Stimulated activated CD4-positive, alpha-beta T cell treated with anti-CD3 and anti-CD28 coated beads, Interleukin-2, amount 100 ng/mL, for 24 hours (primary cell): Measurements from ENCODE around the gene FBXO44.

ENCODE experiments used
- DNase-seq, 2 donors: peaks; one replicate each; pipeline ENCODE4 v3.0.0-alpha.2; 2020

FBXO44 gene

DNA sequence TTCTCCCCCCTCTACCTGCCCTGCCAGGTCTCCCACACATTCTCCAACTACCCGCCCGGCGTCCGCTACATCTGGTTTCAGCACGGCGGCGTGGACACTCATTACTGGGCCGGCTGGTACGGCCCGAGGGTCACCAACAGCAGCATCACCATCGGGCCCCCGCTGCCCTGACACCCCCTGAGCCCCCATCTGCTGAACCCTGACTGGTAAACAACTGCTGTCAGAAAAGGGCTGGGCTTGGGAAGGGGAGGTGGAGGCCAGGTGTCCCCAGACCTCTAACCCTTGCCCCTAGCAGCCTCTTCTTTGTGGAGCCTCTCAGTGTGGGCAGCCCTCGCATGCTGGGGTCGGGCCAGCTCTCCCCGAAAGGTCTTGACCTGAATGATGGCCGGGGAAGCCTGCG is 6.4 kb downstream of the FBXO44 start:
- DNase-seq: no peak

DNA sequence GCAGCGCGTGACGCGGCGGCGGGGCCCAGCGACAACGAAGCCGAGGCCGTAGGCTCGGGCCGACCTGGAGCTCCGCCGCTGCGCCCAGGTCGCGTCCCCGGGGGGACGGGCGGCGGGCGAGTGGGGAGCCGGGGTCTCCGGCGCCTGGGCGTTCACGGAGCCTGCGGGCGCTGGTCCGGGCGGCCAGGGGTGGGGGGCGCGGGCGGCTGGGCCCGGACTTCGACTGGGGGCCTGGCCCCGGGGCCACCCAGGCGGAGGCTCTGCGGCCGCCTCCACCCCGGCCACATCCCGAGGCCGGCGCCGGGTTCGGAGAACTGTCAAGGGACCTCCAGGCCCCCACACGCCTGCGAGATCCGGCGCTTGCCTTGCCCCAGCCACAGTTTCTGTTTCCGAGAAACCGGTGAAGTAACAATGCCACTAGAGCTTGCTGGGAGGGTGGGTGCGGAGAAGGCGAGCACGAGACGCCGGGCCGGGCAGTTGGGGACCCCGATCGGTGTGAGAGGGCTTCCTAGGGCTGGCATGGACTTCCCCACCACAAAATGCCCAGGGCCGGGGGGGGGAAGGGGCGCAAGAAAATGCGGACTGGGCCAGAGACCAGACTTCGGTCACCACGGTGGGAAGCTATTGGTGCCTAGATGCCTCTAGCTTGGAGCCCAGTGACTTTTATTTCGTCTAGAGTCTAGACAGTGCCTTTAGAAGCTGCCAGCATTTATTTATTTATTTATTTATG is 9.8 kb downstream of the FBXO44 start:
- peak; percentile 56 to 60 for DNase-seq

DNA sequence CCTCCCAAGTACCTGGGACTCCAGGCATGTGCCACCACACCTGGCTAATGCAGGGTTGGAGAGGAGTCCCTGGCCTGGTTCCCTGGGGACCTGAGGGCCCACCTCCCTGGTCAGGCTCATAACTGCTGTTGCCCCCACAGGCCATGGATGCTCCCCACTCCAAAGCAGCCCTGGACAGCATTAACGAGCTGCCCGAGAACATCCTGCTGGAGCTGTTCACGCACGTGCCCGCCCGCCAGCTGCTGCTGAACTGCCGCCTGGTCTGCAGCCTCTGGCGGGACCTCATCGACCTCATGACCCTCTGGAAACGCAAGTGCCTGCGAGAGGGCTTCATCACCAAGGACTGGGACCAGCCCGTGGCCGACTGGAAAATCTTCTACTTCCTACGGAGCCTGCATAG is 13.8 kb downstream of the FBXO44 start:
- no peak for DNase-seq

DNA sequence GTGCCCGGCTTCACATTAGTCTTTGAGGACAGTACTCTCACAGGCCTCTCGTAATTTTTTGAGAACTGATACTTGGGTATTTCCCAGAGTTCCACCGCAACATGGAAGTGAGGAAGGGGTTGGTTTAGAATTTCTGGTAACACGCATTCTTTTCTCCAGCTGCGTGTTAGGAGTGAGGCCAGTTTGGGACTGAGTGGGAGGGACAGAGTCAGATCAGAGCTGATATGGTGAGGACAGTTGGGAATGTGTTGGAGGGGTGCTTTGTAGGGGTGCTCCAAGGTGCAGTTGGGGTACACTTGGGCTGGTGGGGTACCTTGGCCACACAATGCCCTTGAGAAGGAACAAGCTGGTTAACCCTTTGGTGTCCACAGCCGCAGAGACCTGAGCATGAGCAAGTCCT is 16.1 kb downstream of the FBXO44 start:
- no peak for DNase-seq

GRCh38 chr1:11671205-11671543 is 16.5 kb downstream of the FBXO44 start:
- no peak for DNase-seq

GRCh38 chr1:11671544-11672286 is 17.0 kb downstream of the FBXO44 start:
- DNase-seq: no peak

DNA sequence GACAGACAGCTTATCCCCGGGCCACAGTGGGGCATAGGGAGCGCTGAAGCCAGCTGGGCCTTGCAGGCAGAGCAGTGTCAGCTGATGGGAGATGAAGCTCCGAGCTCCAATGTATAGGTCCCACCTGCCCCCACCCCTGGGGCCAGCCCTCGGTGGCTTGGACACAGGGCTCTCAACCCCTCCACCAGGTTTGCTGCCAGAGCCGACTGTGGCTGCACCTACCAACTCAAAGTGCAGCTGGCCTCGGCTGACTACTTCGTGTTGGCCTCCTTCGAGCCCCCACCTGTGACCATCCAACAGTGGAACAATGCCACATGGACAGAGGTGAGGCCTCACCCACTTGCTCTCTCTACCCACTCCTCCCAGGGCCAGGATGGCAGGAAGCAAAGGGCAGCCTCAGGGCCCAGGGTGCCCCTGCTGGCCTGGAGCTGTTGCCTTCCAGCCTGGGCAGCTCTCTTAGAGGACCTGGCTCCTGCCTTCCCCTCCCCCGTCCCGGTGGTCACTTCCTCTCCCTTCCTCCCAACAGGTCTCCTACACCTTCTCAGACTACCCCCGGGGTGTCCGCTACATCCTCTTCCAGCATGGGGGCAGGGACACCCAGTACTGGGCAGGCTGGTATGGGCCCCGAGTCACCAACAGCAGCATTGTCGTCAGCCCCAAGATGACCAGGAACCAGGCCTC is 18.6 kb downstream of the FBXO44 start:
- DNase-seq: no peak

- DNase-seq: no peak
These were observed 19.8 kb downstream of the FBXO44 start for GRCh38 chr1:11674488-11674887.

DNA sequence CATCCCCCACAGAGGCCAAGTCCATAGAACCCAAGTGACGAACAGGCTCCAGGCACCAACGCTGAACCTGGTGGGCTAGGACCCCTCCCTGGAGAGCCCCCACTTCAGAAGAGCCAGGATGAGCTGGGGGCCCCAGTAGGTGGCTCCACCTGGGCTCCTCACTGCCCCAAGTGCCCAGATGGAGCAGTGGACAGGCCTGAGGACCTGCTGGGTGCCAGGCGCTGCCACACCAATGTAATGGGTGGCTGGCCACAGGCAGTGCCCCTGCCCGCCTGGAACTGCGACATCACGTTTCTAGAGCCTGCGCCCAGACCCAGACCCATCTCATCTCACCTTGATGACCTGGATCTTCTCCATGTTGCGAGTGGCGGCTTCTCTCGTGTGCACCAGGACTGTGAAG is 20.6 kb downstream of the FBXO44 start:
- no peak for DNase-seq

DNA sequence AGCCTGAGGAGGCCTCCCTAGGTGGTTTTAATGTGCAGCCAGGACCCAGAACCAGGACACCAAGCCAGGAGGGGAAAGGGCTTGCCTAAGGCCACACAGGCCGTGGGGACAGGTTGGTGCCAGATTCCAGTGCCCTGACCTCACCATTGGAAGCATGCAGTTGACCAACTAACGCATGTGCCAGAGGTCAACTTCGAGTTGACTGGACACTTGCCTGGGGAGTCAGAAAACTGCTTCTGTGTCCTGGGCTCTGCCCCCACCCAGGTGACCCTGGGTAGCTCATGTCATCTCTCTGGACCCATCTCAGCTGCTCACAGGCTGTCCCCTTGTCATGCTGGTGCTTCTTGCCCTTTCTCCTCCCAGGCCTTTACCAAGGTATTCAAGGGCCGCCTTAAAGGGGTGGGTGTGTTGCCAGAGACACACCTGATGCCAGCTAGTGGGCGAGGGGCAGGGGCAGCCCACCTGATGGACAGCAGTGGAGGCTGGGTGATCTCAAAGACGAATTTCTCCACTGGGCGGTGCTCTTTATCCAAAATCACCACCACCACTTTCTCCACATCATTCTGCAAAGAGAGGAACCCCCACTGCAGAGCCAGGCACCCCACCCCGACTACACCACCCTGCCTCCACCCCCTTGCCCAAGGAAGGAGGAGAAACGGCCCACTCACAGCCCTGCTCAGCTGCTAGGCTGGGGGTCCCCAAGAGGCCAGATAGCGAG is 21.9 kb downstream of the FBXO44 start:
- DNase-seq: no peak

DNA sequence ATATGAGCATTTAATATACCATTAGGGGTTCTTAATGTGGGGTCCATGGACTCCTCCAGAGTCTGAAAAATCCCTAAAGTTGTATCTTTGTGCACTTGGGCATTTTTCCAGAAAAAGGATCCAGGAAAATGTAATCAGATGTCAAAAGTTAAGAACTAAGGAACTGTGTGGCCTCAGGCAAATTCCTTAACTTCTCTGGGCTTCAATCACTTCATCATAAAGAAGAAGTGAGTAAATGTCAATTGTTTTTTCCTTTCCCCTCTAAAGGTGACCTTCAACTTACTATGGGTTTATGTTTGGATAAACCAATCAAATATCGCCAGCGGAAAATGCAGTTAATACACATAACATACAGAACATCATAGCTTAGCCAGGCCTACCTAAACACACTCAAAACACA is 23.8 kb downstream of the FBXO44 start:
- DNase-seq: no peak

DNA sequence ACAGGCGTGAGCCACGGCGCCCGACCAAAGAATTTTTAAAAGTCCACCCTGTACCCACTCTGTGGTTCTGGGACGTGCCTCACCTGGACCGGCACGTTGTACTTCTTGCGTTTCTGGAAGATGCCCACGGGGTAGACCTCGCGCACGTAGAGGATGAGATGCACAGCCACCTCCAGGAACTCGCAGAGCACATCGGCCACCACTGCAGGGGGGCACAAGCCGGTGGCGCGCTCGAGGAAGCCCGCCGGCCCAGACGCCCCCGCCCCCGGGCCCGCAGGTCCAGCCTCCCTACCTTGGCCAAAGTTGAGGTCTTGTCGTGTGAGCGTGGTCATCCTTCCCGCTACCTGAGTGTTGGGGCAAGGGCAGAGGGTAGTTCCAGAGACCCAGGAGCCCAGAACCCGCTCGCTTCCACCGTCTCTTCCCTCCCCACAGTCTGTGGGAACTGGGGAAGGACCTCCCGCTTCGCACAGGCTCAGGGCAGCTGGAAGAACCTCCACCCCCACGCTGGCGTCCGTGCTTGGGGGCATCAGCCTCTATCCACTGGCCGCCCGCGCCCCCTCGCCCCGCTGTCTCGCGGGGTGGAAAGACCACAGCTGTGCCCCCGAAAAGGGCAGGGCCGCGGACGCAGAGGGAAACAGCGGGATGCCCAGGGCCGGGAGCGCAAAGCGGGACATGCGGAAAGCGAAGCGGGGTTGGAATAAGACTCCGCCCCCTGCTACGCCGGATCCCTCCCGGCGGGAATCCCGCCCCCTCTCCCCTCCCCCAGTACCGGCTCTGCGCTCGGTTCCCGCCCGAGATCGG is 25.8 kb downstream of the FBXO44 start:
- no peak for DNase-seq

DNA sequence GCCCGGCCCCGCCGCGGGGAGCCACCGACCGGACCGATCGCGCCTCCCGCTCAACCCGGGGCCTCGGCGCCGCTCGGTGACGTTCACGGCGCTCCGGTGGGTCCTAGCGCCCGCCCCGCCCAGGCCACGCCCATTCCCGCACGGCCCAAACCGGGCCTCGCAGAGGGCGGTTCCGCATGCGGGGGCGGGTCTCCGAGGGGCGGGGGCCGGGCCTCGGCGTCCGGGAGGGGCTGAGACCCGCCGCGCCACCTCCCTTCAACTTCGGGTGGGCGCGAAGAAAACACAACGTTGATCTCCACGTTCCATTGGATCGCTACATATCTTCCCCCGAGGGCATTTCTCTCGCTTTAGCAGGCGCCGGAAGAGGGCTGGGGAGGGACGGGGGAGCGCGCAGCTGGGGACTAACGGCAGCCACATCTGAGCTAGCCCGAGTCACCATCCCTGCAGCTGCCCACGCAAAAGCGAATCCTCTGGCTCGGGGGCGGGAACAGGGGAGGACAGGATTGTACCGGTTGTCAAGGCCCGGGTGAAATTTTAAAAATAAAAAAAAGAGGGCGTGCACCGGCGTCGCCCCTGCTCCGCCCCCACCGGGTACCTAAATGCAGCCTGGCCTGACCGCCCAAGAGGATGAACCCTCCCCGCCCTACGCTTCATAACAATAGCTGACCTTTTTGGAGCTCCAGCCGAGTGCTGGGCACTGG is 26.5 kb downstream of the FBXO44 start, which contains the start of gene MAD2L2:
TSS of gene MAD2L2 (minus strand) at position 78 of the 701 bp plus-strand sequence. CDS start 547 bp downstream, outside the sequence.
- peak; percentile 93 to 94 for DNase-seq

DNA sequence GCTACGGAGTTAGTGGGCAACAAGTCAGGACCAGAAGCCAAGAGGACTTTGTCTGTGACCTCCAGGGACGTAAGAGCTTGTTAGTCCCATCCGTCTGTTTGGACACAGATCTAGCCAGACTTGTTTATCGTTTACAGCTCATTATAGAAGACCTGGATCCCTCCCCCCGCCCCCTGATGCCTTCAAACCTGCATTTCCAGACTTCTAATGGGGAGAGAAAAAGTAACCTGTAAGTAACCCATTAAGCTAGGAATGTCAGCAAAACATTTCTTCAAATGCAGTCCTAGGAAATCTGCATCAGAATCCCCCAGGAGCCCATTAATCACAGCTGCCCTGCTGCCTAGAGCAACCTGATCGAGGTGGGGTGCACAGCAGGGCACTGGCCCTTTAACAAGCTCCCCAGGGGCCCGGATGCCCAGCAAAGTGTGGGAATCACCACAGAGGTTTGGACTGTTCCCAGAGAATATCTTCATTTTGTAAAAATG is 27.7 kb downstream of the FBXO44 start:
- no peak for DNase-seq

DNA sequence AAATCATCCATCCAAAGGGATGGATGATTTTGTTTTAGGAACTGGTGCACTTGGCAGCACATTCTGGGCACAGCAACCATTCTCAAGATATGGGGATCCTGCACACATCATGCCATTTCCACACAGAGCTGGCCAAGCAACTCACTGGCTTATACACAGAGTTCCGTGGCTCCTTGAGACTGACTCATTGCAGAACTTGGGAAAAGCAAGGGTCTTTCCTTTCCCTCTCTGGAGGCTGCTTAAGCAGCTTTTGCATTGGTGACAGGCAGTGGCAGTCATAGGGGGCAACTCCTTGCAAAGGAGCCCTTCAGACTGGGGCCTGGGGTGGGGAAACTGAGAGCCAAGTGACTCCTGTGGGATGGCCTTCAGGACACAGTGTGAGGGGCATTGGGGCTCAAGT is 28.1 kb downstream of the FBXO44 start:
- DNase-seq: no peak

GRCh38 chr1:11684070-11684469 is 29.4 kb downstream of the FBXO44 start:
- DNase-seq: no peak

DNA sequence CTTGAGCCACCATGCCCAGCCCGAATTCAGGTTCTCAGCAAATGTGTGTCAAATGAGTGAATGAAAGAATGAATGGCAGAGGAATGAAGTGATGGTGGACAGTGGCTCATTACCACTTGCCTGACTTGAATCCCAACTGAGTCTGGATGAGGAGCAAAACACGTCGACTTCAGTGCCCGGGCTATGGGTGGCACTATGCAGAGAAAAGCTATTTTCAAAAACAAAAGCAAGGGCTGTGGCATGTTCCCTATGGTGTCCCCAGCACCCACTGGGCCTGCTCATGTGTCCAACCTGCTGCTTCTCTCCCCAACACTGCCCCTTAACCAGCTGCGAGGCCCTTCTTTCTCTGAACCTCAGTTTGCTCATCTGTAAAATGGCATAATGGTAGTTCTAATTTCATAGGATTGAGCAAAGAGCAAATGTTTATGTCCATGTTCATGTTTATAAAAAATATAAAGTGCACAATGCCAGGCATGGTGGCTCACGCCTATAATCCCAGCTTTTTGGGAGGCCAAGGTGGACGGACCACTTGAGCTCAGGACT is 30.6 kb downstream of the FBXO44 start:
- no peak for DNase-seq

DNA sequence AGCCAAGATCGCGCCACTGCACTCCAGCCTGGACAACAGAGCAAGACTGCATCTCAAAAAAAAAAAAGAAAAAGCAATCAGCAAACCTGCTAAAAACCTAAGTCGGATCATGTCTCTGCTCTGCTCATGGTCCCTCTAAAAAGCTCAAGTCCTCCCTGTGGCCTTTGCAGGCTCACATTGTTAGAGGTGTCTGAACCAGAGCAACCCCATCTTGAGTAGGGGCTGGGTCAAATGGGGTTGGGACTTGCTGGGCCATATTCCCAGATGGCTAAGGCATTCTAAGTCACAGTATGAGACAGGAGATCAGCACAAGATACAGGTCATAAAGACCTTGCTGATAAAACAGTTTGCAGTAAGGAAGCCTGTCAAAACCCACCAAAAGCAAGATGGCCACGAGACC is 33.8 kb downstream of the FBXO44 start:
- DNase-seq: no peak

DNA sequence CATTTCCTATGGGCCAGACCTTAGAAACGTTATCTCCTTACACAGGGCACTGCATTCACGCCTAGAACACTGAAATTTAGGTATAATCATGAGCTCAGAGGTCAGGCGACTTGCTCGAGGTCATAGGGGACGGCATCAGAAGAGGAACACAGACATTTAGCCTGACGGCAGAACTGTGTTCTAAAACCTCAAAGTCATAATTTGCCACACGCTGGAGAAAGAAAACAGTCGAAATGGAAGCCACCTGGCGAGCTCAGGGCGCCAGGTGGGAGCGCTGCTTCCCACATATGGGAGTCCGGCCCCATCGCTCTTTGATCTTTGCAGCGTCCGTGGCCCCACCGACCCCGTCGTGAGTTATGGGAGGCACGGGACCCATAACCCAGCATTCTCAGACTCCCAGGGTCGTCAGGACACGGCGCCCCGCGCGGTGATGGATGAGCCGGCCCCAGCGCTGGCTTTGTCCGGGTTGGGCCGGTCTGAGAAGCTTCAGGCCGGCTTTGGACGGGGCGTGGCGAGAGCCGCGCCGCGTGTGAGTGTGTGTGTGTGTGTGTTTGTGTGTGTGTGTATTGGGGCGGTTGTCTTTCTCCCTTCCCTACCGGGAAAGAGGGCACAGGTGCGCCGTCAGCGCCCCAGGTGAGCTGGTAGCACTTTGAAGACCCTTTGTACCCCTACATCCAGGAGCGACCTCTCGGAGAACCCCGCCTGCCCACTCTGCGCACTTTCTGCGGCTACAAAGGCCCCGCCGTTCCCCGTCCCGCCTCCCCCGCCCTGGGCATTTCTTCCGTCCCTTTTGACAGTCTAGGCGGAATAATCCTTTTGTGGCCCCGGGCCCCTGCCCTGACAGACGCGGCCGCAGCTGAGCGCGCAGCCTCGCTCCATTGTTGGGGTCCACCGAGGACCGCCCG is 36.0 kb downstream of the FBXO44 start:
- no peak for DNase-seq

DNA sequence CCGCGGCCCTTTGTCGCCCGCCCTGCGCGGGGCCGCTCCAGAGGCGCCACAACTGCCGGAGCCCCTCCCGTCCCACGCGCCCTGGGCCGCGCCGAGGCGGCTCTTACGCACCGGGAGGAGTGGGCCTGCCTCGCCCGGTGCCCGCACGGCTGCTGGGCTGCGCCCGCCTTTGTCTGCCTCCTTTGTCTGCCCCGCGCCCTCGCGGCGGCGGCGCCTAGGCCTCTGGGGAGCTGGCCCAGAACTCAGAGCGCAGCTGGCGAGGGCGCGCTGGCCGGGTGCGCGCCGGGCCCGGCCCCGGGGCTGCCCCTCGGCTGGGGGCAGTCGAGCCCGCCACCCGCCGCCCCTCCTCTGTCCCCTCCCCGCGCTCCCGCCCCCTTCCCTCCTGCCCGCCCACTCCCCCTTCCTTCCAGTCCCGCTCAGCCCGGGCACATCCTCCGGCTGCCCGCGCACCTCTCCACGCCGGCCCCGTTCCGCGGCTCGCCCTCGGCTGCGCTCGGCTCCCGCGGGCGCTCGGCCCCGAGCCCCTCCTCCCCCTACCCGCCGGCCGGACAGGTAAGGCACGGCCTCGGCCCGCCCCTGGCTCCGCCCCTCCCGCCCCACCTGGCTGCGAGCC is 36.7 kb downstream of the FBXO44 start, which contains the start of gene DRAXIN:
TSS of gene DRAXIN (plus strand) at position 409 of the 613 bp plus-strand sequence. CDS start 14,549 bp downstream, outside the sequence.
- peak in 1 of 2 donors; percentile 19 for DNase-seq
